Osteoblast (primary cell): Measurements from ENCODE around the gene MRPS27. TPM values are rescaled to one million over a fixed set of nuclear protein-coding genes. Genes with fewer than 3 reads are reported as not detected.

Source experiments
- DNase-seq: peaks from one replicate; pipeline ENCODE4 v3.0.0; 2011; ENCODE audit warnings: low spot score, mixed read lengths; ENCODE audit not compliant: insufficient read length; ENCODE audit errors: missing footprints
- H2AFZ ChIP-seq: 2 replicates; pipeline ENCODE4 v1.6.0; 2011; ENCODE audit warnings: mild to moderate bottlenecking, low read length
- H3K27ac ChIP-seq: 2 replicates; pipeline ENCODE4 v1.5.1; 2011; ENCODE audit warnings: mild to moderate bottlenecking, low read depth, low read length, moderate library complexity
- H3K27me3 ChIP-seq: 2 replicates; pipeline ENCODE4 v1.6.0; 2012; ENCODE audit warnings: mild to moderate bottlenecking, control low read depth, inconsistent platforms, low read length, moderate library complexity; ENCODE audit not compliant: insufficient read depth
- H3K36me3 ChIP-seq: 2 replicates; pipeline ENCODE4 v1.5.1; 2011; ENCODE audit warnings: mild to moderate bottlenecking, low read length, control low read depth, moderate library complexity; ENCODE audit not compliant: insufficient read depth
- H3K4me1 ChIP-seq: 2 replicates; pipeline ENCODE4 v1.5.1; 2011; ENCODE audit warnings: mild to moderate bottlenecking, low read length, control low read depth, moderate library complexity; ENCODE audit not compliant: insufficient read depth
- H3K4me2 ChIP-seq: 2 replicates; pipeline ENCODE4 v1.6.0; 2011; ENCODE audit warnings: mild to moderate bottlenecking, low read length; ENCODE audit not compliant: insufficient read depth
- H3K4me3 ChIP-seq: fragments of 200-600 bp; sonication (generic); 3 replicates; pipeline ENCODE4 v1.5.1; 2012; ENCODE audit warnings: mild to moderate bottlenecking, low read length, inconsistent platforms; ENCODE audit not compliant: insufficient read depth
- H3K79me2 ChIP-seq: 2 replicates; pipeline ENCODE4 v1.6.0; 2012; ENCODE audit warnings: mild to moderate bottlenecking, low read length, control low read depth, inconsistent platforms; ENCODE audit not compliant: insufficient read depth
- H3K9me3 ChIP-seq: 2 replicates; pipeline ENCODE4 v1.5.1; 2011; ENCODE audit warnings: low read depth, low read length, control low read depth
- H4K20me1 ChIP-seq: 2 replicates; pipeline ENCODE4 v1.6.0; 2012; ENCODE audit warnings: mild to moderate bottlenecking, low read length, control low read depth; ENCODE audit not compliant: insufficient read depth
- total RNA-seq: library from RNA; depleted of rRNA; stranded (reverse); fragments of >200 nt; gene quantifications from 2 replicates; pipeline ENCODE4 v1.2.3, GENCODE V29; 2012
- TF ChIP-seq, protein P1 (sequence below): IDR thresholded peaks from 2 replicates; pipeline ENCODE4 v1.5.1; 2011; ENCODE audit warnings: mild to moderate bottlenecking, low read depth, low read length, moderate library complexity; ENCODE audit errors: extremely low read depth

Gene MRPS27
- total RNA-seq, 1 donor: 106 TPM

DNA sequence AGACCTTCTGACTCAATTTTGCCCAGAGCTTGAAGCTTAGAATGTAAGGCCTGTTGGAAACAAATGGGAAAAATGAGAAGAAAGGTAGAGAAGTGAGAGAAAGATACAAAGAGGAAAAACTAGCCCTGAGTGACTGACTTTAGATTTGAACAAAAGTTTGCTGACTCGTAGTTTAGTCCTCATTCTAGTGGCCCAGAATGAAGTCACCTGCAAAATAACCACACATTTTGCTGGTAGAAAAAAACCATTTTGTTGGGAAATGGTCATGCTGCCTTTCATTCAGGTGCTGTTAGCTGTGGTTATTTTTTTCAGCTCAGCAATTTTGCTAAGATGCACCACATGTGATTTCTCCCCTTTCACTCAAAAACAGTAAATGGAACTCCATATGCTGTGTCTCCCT, 98.9 kb downstream of the MRPS27 start:
- Histone ChIP-seq H4K20me1 (no peaks in the 10 kb centered on the region), H3K4me1 (peaks cover 13% of the 10 kb centered on the region), H3K27me3 (no peaks in the 10 kb centered on the region), H3K4me2 (no peak overlapping the region), H2AFZ (no peak overlapping the region), H3K9me3 (no peaks in the 10 kb centered on the region), H3K79me2 (no peaks in the 10 kb centered on the region), H3K36me3 (peaks cover 59% of the 10 kb centered on the region), H3K27ac (no peak overlapping the region), H3K4me3 (no peak overlapping the region)
- no peak for DNase-seq
- TF ChIP-seq, protein P1, sequence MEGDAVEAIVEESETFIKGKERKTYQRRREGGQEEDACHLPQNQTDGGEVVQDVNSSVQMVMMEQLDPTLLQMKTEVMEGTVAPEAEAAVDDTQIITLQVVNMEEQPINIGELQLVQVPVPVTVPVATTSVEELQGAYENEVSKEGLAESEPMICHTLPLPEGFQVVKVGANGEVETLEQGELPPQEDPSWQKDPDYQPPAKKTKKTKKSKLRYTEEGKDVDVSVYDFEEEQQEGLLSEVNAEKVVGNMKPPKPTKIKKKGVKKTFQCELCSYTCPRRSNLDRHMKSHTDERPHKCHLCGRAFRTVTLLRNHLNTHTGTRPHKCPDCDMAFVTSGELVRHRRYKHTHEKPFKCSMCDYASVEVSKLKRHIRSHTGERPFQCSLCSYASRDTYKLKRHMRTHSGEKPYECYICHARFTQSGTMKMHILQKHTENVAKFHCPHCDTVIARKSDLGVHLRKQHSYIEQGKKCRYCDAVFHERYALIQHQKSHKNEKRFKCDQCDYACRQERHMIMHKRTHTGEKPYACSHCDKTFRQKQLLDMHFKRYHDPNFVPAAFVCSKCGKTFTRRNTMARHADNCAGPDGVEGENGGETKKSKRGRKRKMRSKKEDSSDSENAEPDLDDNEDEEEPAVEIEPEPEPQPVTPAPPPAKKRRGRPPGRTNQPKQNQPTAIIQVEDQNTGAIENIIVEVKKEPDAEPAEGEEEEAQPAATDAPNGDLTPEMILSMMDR: no peak

DNA sequence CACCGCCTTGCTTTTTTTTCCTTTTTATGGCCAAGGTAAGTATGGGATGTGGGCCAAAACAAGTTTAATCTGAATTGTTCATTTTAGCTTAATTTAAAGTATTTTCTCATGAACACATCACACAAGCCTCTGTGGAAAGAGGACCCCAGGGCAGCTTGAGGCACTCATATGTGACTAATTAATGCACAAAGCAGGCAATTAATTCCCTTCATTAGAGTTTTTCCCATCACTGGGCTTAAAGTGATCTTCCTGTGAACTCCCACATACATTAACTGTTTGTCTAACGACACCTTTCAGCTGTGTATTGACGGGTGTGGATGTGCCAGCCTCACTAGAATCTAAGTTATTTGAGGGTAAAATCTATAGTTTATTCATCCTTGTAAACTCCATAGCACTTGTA, 103.3 kb downstream of the MRPS27 start:
- Histone ChIP-seq H3K79me2 (no peaks in the 10 kb centered on the region), H3K4me2 (no peak overlapping the region), H3K4me3 (no peak overlapping the region), H3K36me3 (peaks cover 37% of the 10 kb centered on the region), H2AFZ (no peak overlapping the region), H4K20me1 (no peaks in the 10 kb centered on the region), H3K4me1 (peaks cover 5% of the 10 kb centered on the region), H3K27me3 (no peaks in the 10 kb centered on the region), H3K9me3 (no peaks in the 10 kb centered on the region), H3K27ac (no peak overlapping the region)
- TF ChIP-seq, protein P1: no peak
- no peak for DNase-seq

DNA sequence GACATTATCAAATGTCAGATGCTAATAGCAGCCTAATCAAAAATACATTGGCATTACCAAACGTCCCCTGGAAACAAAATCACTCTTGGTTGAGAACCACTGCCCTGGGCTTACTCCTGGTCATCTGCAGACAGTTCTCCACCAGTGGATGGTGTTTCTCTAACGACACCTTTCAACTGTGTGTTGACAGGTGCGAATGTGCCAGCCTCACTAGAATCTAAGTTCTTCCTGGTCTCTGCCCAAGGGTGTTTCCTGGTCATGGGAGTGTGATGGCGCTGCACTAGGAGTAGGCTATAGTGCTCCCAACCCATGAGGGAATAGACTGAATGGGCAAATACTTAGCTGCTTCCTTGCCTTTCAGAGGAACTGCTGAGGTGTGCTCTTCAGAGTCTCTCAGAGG, 105.9 kb downstream of the MRPS27 start:
- Histone ChIP-seq H3K4me1 (peaks cover 31% of the 10 kb centered on the region), H3K79me2 (no peaks in the 10 kb centered on the region), H3K36me3 (peaks cover 17% of the 10 kb centered on the region), H2AFZ (no peak overlapping the region), H3K9me3 (no peaks in the 10 kb centered on the region), H3K27ac (no peak overlapping the region), H4K20me1 (no peaks in the 10 kb centered on the region), H3K27me3 (no peaks in the 10 kb centered on the region), H3K4me3 (no peak overlapping the region), H3K4me2 (no peak overlapping the region)
- TF ChIP-seq, protein P1: no peak
- no peak for DNase-seq

DNA sequence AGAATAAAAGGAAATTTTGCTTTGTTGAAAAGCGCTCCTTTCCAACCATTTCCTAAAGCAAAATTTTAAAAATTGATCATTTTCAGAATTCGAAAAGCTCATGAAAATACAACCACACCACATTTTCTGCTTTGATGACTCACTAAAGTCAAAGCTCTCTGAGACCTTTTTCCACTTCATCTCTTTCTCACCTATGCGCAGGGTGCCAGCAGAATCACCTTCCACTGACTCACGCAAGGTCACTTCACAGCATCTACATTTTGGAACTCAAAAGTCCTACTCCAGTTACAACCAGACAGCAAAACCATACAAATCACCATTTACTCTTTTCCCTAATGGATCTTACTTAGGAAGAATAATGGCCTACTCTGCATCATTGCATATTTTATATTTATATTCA, 106.6 kb downstream of the MRPS27 start:
- TF ChIP-seq, protein P1: no peak
- Histone ChIP-seq H3K36me3 (peaks cover 17% of the 10 kb centered on the region), H3K79me2 (no peaks in the 10 kb centered on the region), H2AFZ (no peak overlapping the region), H4K20me1 (no peaks in the 10 kb centered on the region), H3K4me3 (no peak overlapping the region), H3K27me3 (no peaks in the 10 kb centered on the region), H3K4me1 (peaks cover 35% of the 10 kb centered on the region), H3K4me2 (no peak overlapping the region), H3K27ac (no peak overlapping the region), H3K9me3 (no peaks in the 10 kb centered on the region)
- no peak for DNase-seq
